GM21619 (cell line): ENCODE measurements around the gene AMMECR1.
"Not testable (repeated sequence)": the region's sequence is repeated elsewhere in the genome, so short reads cannot be mapped to it uniquely, and the experiment has no call there.

ENCODE experiments used
- ATAC-seq: cut with Tn5 transposase; IDR thresholded peaks from one replicate; pipeline ENCODE4 v1.9.1; 2021; ENCODE audit not compliant: unreplicated experiment

The AMMECR1 gene

DNA sequence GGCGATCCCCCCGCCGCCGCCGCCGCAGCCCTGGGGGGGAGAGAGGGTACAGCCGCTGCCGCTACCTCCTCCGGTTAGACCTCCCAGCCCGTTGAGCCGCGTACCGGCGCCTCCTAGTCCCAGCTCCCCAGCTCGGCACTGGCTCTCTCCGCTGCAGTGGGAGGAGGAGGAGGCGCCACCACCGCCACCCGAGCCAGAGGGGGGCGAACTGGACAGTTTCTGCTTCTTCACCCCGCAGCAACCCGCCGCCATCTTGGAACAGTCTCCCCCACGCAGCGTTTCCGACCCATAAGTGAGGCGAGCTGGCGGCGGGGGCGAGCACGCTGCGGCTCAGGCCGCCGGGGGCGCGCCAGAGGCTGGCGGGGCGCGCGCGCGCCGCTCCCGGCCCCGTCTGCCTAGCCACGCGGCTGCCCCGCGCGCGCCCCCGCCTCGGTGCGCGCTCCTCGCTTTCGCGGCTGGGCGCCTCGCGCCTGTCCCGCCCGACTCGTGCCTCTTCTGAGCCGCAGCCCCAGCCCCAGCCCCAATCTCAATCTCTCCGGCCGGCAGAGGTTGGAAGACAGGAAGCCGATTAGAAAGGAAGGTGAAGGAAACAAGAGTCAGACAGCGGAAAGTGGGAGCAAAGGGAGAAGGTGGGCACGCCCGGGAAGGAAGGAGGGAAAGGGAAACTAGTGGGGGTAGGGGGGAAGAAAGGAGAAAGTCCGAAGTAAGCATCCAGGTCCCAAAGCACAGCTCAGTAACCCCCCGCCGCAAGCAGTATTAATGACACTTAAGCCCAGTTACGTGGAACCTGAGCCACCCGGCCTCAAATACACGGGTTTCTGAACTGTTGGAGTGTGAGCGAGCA, at the start of gene AMMECR1:
TSS of gene AMMECR1 (minus strand) at position 266 of the 844 bp plus-strand sequence. CDS start at position 252, 14 bp downstream.
- ATAC-seq, result peak; percentile 66

DNA sequence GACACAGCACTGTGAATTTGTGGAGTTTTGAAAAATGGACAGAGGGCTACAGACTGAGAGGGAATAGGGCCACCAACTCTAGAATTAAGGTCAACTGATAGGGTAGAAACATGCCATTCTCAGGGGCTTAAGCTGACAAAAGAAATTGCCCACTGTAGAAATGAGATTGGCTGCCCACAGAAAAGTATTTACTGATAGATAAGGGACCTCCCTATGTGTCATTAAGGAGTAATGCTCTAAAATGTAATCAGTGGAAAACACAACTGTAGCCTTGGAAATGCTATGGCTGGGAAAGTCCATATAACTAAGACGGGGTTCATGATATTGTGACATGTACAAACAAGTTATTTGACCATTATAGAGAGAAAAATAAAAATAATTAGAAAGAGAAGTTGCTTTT, 45.4 kb upstream of the AMMECR1 start:
- no peak for ATAC-seq

DNA sequence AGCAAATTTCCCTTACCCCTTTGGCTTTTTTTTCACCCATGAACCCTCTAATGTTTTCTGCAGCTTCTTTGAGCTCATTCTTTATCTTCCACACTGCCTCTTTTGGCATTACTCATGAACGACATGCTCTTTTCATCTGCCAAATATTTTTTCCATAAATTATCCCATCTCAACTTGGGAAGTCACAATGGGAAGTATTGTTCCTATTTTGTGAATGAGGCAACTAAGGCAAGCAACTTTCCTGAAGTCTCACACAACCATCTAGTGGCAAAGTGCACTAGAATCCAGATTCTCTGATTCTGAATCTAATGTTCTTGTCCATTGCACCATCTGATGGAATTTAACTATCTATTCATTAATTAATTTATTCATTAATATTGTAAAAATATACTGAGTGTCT, 41.4 kb upstream of the AMMECR1 start:
- ATAC-seq, result no peak

DNA sequence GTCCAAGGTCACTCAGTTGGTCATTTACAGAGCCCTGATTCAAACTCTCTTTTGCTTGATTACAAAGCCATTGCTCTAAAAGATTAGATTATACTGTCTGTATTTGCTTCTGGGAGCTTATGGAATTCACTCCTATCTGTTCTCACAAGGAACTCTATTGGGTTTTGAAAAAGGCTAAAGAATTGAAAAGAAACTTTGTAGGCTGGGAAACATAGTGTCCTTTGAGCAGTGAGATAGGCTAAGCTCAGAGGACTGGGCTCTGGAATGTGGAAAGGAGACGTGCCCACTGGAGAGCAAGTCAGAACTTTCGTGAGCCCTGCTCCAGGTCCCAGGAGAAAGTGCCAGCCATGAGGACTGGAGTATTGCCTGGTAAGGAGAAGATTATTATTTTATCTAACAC, 40.7 kb upstream of the AMMECR1 start, which contains the start of gene RTL9:
TSS of gene RTL9 (plus strand) at position 301 of the 400 bp plus-strand sequence. CDS start 91,770 bp downstream, outside the sequence.
- no peak for ATAC-seq

DNA sequence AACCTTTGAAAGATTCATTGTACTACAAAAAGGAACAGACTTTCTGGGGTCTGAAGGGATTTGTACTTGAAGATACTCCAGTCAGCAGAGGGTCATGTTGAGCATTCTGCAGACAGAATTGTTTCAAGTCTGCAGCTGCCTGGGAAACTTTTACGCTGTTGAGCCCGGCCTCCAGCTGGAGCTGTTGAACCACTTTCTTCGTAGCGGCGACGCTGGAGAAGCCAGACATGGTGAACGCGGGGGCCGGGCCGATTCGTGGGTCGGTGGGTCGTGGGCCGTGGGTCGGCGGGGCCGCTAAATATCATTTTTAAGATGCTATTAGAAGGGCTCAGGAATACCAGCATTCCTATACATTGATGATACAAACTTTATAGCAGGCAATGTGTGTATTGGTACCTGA, 28.8 kb upstream of the AMMECR1 start:
- ATAC-seq, result no peak

DNA sequence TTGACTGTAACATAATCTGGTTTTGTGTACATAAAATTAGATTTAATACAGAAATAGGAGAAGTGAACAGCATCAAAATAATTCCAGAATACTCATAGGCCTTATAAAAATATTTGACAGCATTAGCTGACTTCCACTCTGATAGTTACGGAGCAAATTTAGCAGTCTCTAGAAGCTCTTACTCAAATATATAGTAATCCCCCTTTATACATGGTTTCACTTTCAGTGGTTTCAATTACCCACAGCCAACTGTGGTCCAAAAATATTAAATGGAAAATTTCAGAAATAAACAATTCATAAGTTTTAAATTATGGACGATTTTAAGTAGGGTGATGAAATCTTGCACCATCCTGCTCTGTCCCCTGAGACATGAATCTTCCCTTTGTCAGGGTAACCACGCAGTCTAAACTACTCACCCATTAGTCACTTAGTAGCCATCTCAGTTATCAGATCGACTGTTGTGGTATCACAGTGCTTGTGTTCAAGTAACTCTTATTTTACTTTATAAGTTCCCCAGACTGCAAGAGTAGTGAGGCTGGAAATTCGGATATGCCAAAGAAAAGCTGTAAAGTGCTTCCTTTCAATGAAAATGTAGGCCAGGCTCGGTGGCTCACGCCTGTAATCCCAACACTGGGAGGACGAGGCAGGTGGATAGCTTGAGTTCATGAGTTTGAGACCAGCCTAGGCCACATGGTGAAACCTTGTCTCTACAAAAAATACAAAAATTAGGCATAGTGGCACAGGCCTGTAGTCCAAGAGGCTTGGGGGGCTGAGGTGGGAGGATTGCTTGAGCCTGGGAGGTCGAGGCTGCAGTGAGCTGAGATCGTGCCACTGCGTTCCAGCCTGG, 23.5 kb upstream of the AMMECR1 start:
- ATAC-seq, result peak; percentile 94

DNA sequence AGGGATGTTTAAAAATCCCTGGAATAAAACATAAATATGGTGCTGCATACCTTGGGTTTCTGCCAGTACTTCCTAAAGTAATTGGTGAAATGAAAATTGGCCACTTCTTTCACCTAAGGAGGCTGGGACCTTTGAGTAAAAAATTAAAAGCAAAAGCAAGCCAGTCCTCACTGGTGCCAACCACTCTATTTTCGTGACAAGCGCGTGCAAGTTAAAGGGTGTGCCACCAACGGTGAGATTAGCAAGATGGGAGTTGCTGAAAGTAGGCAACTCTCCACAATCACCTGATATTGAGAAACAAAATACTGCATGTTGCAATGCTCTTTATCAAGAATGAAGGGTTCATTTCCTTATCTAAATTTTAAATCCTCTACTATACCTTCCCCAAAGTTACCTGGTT, 21.1 kb upstream of the AMMECR1 start:
- no peak for ATAC-seq

DNA sequence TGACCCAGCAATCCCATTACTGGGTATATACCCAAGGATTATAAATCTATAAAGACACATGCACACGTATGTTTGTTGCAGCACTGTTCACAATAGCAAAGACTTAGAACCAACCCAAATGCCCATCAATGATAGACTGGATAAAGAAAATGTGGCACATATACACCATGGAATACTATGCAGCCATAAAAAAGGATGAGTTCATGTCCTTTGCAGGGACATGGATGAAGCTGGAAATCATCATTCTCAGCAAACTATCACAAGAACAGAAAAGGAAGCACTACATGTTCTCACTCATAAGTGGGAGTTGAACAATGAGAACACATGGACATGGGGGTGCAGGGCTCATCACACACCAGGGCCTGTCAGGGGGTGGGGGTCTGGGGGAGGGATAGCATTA, 15.6 kb upstream of the AMMECR1 start:
- ATAC-seq, result not testable (repeated sequence)

DNA sequence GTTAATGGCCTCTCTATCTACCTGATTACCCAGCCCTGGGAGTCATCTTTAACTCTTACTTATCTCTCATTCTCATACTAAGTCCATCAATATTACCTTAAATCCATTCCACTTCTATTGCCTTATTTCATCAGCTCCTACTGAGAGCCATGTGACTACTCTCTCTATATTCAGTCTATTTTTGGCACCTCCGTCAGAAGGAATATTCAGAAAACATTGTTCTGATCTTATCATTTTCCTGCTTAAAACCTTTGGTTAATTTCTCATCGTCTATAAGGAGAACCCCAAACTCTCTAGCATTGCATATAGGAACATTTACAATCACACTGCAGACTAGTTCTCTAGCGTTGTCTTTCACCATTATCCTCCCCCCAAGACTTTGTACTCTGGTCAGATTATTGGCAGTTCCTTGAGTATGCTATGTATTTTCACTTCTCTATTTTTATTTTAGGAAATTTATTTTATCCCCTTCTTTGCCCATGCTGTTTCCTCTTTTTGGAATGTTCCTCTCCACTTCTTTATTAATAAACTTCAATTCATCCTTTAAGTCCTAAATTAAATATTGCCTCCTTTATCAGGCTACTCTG, 13.7 kb upstream of the AMMECR1 start:
- no peak for ATAC-seq

DNA sequence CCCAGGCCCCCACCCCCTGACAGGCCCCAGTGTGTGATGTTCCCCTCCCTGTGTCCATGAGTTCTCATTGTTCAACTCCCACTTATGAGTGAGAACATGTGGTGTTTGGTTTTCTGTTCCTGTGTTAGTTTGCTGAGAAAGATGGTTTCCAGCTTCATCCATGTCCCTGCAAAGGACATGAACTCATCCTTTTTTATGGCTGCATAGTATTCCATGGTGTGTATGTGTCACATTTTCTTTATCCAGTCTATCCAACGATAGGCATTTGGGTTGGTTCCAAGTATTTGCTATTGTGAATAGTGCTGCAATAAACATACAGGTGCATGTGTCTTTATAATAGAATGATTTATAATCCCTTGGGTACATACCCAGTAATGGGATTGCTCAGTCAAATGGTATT, 10.7 kb upstream of the AMMECR1 start:
- ATAC-seq, result not testable (repeated sequence)

DNA sequence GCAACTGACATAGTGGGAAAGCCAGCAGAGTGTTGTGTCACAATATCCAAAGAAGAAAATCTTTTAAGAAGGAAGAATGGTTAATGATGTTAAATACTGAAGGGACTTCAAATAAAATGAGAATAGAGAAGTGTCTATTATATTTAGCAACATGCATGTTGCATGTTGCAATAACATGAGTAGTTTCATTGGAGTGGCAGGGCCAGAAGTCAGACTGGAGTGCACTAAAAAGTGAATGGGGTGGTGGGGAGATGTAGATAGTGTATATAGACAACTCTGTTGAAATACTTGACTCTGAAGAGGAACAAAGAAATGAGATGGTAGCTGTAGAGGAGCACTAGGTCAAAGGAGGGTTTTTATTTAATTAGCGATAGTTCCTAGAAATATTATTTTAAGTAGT, 9.5 kb upstream of the AMMECR1 start:
- no peak for ATAC-seq

DNA sequence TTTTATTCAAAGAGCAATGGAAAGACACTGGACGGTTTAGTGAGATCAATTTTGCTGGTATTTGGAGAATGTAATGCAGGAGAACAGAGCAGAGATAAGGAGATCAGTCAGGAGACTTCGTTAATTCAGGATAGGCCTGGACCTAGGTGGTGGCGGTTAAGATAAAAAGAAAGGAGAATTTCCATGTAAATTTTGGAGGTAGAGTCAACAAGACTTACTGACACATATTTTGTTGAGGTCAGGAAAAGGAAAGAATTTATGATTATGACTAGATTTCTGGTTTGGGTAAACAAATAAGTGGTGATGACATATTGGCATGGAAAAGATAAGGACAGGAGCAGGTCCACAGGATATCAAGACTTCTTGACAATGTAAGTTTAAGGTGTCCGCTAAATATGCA, 8.8 kb upstream of the AMMECR1 start:
- no peak for ATAC-seq

DNA sequence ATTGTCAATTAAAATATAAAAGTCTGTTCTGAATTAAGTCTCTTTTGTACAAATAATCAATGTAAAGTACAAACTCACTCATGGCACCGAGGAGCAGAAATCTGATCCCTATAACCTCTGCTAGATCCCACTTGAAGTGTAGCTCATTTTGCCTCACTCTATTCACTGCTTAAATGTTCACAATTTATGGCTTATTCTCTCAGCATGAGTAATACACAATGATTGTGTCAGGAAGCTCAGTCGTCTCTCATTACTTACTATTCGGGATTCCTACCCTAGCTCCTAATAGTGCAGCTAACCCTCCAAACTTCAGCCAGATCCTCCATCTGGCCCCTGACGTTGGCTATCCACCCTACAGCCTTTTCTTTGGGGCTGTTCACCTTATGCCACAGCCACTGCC, 4.7 kb upstream of the AMMECR1 start:
- ATAC-seq, result no peak

DNA sequence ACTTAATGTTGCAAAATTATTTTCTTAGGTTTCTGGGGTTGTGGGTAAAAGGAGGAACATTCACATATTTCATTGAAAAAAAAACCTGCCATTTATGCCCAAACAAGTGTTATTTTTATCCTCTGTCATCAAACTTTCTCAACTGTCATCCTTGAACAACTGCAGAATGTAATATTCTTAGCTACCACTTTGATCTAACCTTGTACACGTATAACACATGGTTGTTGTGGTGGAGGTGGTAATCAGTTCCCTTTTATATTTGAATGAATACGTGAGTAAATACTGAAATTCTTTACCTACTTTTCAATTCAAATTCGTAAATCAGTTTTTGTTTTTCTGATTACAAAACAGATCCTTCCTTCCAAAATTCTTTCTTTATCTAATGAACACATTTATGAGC, 3.8 kb upstream of the AMMECR1 start:
- ATAC-seq, result no peak

DNA sequence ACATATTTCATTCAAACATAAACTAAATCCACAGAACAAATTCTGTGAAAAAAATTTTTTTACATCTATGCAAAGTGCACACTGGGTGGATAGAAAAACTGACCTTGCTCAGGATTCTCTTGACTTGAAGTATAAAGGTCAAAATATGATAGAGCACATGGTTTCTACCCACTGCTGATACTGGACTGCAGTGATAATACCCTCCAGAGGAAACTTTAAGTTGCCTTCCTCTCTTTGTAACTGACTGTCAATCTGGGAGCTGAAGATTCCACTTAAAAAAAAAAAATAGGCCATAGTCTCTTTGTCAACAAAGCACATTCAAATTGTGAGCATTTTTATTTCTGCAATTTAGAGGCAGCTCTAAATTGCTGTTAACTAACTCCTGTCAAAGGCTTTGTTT, 3.2 kb upstream of the AMMECR1 start:
- ATAC-seq, result no peak

DNA sequence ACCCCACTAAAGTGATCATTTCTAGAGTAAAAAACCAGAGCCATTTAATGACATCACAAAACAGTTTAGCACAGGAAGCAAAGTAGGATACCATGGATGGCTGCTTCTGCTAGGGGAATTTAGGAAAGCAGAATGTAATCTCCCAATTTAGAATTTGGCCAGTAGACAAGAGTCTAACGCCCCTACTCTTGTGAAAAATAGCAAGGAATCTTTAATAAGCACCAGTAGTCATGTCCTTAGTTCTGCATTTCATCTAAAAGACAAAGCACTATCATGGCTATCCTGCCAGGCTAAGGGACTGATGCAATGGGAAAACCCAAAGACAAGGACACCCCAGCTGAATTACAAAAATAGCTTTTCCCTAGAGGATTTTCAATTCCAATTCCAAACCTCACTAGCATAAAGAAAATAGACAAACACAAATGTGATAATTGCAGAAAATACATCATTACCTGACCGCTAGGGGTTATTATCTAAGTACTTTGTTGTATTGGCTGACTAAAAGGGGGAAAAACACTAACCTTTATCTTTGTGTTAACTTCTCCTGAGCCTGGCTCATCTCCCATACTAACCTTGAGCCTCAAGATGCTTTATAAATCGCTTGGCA, 2.6 kb upstream of the AMMECR1 start:
- no peak for ATAC-seq

DNA sequence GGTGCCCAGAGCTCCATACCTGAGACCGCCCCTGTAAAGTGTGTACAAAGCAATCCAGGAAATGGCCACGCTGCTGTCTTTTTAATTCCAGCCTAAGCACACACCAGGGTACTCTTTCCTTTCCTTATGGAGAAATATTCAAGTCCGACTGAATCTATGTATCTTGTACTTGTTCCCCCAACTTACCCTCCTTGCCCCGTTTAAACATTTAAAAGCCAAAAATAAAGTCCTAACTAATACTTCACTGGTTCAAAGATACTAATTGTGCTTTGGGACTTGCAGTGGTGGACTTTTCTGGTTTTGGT, 731 bp upstream of the AMMECR1 start:
- ATAC-seq, result no peak

DNA sequence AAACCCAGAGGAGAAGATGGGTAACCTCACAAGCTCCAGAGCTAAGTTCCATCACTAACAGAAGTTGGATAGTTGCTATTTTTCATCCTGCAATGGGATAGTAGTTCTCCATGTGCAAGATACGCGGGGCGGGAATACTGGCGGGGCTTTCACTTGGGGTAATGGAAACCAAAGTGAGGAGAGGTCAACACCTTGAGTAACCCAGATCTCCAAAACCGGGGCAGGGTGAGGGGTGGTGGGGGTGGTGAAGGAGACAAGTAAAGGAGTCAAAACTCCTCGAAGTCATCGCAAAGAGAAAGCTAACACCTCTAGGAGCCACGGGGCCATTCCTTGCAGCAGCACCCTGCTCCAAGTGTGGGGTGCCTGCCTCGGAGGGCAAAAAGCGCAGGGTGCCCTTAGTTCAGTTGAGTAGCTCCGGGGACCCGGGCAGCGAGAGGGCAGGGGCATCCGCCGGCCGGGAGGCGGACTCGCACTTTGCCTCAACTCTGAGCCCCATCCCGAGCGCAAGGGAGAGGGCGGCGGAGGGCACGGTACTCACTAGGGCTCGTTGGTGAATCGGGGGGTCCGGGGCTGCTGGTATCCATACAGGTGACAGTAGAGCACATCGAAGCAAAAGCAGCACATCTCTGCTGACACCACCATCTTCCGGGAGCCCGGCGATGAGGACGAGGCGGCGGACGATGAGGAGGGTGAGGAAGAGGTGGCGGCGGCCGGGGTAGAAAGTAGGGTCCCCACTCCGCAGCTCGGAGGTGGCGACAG, 645 bp downstream of the AMMECR1 start:
- ATAC-seq, result peak; percentile 16

DNA sequence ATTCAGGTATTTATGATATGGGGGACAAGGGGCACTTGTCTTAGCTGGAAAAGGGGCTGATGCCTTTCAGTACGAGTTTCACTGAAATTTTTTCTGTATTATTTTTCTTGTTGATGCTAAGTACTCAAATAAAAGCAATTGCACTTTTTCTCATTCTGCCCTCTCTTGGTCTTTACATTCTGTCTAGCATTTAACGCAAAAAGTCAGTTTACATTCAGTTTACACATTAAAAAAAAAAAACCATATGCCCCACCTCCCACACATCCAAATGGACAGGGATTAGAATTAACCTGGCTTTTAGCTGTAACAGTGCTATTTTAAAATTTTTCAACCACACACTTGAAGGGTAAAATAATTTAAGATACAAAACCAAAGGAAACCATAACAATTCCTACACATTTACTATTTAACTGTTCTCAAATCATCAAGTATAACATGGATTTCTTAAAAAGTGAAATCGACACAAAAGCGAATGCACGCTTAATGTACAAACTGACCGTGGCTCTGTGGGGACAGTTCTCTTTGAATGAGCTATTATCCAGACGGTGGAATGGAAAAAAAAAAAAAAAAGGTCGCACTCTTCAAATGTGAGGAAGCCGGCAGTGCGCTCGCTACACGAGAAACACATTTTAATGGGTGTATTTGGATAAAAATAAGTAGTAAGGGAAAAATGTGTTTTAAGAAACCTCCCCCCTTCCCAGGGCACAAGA, 1.4 kb downstream of the AMMECR1 start:
- ATAC-seq, result no peak

DNA sequence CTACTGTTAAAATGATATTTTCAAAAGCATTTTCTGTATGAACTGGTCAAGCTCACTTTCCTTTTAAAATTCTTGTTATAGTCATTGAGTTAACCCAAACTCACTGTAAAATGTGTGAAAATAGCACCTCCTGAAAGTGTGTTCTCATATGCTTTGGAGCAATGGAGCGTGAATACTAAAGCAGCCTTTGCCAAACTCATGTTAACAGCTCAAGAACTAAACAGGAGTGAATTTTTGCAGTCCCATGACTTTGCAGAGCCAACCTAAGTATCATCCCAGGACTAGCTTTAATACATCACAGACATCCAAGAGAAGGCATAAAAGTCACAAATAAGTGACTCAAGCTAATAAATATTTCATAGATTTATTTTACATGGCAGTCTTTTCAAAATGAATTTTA, 2.3 kb downstream of the AMMECR1 start:
- peak; percentile 25 for ATAC-seq
